Measurements from ENCODE around the gene LIMA1. TPM values are rescaled to one million over a fixed set of nuclear protein-coding genes. Genes with fewer than 3 reads are reported as not detected.
A peak's percentile ranks its signal among the peaks of the same experiment; 100 is the strongest.
"Not testable (repeated sequence)": the region's sequence is repeated elsewhere in the genome, so short reads cannot be mapped to it uniquely, and the experiment has no call there.

LIMA1 gene
- polyA plus RNA-seq, 12 donors: 109 to 218 (median 145) TPM

DNA sequence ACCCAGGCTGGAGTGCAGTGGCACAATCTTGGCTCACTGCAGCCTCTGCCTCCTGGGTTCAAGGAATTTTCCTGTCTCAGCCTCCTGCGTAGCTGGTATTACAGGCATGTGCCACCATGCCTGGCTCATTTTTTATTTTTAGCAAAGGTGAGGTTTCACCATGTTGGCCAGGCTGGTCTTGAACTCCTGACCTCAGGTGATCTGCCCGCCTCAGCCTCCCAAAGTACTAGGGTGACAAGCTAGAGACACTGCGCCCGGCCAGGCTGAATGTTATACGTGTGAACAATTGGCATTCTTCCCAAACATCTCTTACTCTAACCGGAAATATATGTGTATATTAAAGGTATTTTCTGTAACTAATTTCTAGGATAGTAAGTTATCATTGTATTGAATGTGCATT, 13.2 kb upstream of the LIMA1 start:
- no peak for DNase-seq

- no peak for DNase-seq
Measured at GRCh38 chr12:50291377-50291776, 8.1 kb upstream of the LIMA1 start.

GRCh38 chr12:50290692-50291091, 7.4 kb upstream of the LIMA1 start:
- DNase-seq: not testable (repeated sequence)

DNA sequence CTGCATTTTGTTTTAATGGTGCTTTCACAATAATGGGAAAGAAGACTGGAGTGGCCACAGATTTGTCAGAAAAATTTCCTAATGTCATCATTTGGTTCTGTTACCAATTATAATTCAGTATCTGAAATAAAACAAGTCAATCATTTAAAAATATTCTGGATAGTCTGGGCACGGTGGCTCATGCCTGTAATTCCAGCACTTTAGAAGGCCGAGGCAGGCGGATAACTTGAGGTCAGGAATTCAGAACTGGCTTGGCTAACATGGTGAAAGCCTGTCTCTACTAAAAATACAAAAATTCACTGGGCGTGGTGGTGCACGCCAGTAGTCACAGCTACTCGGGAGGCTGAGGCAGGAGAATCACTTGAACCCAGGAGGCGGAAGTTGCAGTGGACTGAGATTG, 4.0 kb upstream of the LIMA1 start:
- no peak for DNase-seq

DNA sequence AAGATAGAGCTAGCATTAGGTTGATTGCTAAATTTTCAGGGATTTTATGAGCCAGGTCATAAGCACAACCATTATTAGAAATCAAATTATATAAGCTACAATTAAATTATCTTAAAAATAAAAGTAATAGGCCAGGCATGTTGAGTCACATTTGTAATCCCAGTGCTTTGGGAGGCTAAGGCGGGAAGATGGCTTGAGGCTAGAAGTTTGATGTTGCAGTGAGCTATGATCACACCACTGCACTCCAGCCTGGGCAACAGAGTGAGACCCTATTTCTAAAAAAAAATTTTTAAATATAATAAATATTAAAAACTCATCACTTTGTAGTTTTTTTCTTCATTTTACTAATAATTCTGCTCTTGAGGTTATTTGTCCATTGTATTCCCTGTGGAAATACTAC, 1.9 kb upstream of the LIMA1 start:
- DNase-seq: no peak

- peak; percentile 42 for DNase-seq
Measured at GRCh38 chr12:50282721-50283228, 545 bp downstream of the LIMA1 start.

DNA sequence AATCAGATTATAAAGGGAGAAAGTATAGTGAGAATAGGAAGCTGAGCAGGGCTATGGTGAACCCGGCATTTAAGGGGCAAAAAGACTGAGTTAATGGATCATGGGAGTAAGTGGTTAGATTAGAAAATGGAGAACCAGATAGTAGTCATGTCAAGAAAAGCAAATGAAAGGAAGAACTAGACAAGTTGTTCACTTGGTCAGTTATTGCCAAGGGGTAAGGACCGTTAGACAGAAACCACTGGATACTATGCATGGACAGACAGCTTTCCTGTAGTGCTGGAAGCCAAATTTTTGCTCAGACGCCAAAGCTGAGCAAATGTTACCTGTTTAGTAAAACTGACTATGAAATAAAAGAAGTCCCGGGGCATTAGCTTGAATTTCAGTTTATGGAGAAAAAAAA, 3.8 kb downstream of the LIMA1 start:
- DNase-seq: no peak

DNA sequence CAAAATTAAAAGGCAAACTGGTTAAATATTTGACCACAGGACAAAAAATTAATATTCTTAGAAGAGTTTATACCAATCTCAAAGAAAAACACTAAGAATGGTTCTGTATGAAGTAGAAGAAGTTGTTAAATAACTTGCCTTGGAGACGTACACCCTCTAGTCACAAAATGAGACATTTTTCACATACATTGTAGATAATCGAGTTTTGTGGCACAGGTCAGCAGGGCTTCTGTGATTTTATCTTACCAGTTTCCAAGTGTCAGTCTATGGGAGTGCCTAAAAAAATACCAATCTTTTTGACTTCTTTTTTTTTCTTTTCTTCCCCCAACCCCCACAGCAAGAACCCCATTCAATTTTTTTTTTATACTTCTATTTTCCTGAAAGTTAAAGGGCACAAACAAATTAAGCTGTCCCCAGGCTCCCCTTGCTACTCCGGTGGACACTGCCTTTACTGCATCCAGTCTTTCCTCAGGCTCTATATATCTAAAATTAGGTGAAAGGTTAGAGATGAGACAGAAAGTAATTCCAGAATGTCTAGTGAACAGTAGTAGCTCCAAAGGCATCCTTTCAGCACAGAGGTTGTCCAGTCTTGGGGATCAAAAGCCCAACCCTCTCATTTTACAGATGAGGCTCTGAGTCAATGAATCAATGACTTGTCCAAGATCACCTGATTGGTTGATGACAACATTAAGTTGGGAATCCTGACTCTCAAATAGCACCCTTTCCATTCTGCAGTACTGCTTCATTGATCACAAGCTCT, 6.2 kb downstream of the LIMA1 start:
- DNase-seq: no peak

- no peak for DNase-seq
Measured at GRCh38 chr12:50276068-50276467, 7.3 kb downstream of the LIMA1 start.

DNA sequence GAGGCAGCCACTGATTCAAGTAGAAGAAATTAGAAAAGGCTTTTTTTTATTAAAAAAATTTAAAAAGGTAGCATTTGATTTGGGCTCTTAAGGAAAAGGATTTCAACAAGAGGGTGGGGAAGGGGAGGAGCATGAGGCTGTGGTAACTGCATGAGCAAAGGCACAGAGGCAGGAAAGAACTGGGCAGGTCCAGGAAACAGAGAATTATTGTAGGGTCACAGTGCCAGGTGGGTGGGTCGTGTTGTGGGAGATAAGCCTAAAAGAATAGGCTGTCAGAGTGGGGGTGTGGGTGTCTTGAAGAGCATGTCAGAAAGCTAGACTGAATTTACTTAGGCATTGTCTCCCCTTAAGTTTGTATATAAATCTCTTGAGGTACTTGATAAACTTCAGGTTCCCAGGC, 7.8 kb downstream of the LIMA1 start:
- no peak for DNase-seq

DNA sequence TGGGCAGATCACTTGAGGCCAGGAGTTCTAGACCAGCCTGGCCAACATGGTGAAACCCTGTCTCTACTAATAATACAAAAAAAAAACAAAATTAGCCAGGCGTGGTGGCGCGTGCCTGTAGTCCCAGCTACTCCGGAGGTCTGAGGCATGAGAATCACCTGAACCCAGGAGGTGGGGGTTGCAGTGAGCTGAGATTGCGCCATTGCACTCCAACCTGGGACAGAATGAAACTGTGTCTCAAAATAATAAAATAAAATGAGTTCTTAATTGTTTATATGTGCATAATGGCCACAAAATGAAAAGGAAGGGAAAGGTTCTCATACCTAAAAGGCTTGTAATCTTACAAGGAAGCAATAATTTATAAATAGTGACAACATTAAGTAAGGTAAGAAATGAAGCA, 8.2 kb downstream of the LIMA1 start:
- DNase-seq: not testable (repeated sequence)

DNA sequence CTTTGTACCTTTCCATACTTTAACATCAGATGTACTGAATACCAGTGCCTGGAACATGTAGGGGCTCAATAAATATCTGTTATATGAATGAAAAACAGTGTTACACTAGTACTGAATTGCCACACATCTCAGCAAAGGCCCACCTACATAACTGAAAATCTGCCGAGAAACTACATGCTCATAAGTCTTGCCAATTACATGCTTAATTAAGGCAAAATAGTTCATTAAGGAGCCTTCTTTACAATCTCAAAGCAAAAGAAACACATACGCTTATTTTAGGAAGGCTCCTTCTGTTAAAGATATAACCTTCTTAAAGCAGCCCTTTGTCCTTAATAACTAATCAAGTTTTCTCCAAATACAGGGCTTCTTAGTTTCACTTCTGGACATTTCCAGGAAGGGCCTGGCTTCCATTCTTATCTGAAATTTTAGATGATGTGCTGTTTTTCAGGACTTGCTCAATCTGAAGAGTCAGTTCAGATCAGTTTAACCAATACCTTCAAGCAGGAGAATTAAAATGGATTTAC, 11.5 kb downstream of the LIMA1 start:
- peak; percentile 18 for DNase-seq

DNA sequence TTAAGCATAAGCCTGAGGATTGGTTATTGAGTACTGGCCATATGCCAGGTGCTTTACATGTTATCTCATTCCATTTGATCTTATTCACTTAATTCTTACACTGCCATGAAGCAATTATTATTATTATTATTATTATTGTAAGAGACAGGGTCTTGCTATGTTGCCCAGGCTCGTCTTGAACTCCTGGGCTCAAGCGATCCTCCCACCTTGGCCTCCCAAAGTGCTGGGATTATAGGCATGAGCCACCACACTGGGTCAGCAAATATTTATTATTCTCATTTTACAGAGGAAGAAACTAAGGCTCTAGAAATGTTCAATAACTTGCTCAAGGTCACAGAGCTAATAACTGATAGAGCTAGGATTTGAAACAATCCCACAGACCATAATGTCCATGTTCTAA, 14.8 kb downstream of the LIMA1 start:
- no peak for DNase-seq

- no peak for DNase-seq
Measured at GRCh38 chr12:50265770-50266524, 17.4 kb downstream of the LIMA1 start.

DNA sequence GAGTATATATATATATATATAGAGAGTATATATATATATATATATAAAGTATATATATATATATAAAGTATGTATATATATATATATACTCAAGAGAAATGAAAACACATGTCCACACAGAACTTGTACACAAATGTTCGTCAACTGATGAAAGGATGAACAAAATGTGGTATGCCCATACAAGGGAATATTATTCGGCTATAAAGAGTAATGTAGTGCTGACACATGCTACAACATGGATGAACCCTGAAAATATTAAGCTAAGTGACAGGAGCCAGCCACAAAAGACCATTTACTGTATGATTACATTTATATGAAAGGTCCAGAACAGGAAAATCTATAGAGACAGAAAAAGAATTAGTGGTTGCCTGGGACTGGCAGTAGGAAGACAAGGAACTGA, 19.5 kb downstream of the LIMA1 start:
- no peak for DNase-seq

GRCh38 chr12:50261654-50262053, 21.7 kb downstream of the LIMA1 start:
- no peak for DNase-seq

GRCh38 chr12:50258167-50258551, 25.2 kb downstream of the LIMA1 start:
- DNase-seq: no peak

GRCh38 chr12:50257236-50258166, 25.8 kb downstream of the LIMA1 start:
- peak; percentile 67 for DNase-seq

DNA sequence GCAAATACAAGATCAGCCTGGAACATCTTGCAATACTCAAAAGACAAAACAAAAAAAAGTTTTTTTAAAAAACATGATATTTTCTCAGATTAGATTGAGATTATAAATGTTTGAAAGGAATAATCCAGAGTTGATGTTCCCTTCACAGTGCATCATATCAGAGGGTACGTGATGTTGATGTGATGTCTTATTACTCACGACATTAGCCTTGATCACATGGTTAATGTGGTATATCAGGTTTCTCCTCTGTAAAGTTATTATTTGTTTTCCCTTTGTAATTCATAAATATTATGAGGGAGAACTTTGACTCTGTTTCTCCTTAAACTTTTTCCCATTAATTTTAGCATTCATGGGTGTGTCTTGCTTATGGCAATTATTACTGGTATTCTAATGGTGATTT, 26.6 kb downstream of the LIMA1 start:
- DNase-seq: no peak

DNA sequence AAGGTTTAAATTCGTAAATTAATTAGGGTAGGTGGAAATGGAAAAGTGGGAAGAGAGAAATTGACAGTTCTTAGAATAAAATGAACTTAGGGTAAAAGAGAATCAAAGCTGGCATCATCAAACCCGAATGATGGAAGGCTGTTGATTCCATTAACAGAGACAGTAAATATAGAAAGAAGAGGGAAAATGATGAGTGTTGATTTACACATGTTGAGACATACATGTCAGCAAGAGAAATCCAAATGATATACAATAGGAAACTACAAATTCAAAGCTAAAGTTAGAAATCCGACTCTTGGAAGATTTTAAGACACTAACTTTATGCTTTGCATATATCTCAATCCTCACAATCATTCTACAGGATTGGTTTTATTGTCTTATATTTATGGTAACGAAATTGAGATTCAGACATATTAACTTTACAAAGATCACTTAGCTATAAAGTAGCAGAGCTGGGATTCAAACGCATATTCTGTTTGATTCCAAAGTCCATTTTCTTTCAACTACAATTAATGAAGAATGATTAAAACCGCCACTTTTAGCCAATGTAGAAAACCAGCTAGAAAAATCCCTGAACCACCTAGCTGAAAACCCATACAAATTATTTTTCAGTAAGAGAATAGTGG, 30.2 kb downstream of the LIMA1 start:
- no peak for DNase-seq

GRCh38 chr12:50251619-50252252, 31.6 kb downstream of the LIMA1 start:
- DNase-seq: no peak
